ENCODE data around the gene FUT9. TPM values are rescaled to one million over a fixed set of nuclear protein-coding genes. Genes with fewer than 3 reads are reported as not detected.

FUT9 gene
- total RNA-seq, 1 experiment from 2014 or later = not detected

- no peaks in the 10 kb centered on the region for H3K9me3 ChIP-seq (ENCODE audit: control insufficient read depth, insufficient read depth, low read depth, low read length)
- no peak for TF ChIP-seq POLR2AphosphoS5 (IDR thresholded peaks at IDR 0.05; ENCODE audit: low read depth, low read length)
- TF ChIP-seq, protein P1, sequence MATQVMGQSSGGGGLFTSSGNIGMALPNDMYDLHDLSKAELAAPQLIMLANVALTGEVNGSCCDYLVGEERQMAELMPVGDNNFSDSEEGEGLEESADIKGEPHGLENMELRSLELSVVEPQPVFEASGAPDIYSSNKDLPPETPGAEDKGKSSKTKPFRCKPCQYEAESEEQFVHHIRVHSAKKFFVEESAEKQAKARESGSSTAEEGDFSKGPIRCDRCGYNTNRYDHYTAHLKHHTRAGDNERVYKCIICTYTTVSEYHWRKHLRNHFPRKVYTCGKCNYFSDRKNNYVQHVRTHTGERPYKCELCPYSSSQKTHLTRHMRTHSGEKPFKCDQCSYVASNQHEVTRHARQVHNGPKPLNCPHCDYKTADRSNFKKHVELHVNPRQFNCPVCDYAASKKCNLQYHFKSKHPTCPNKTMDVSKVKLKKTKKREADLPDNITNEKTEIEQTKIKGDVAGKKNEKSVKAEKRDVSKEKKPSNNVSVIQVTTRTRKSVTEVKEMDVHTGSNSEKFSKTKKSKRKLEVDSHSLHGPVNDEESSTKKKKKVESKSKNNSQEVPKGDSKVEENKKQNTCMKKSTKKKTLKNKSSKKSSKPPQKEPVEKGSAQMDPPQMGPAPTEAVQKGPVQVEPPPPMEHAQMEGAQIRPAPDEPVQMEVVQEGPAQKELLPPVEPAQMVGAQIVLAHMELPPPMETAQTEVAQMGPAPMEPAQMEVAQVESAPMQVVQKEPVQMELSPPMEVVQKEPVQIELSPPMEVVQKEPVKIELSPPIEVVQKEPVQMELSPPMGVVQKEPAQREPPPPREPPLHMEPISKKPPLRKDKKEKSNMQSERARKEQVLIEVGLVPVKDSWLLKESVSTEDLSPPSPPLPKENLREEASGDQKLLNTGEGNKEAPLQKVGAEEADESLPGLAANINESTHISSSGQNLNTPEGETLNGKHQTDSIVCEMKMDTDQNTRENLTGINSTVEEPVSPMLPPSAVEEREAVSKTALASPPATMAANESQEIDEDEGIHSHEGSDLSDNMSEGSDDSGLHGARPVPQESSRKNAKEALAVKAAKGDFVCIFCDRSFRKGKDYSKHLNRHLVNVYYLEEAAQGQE (IDR thresholded peaks at IDR 0.05; ENCODE audit: insufficient read depth in 1 of 2, low read depth in 2 of 2, low read length in 1 of 2) = no peak
- TF ChIP-seq TCF7L2 (IDR thresholded peaks at IDR 0.05; ENCODE audit: low read depth, low read length) = no peak
- no peak for TF ChIP-seq SIN3A (IDR thresholded peaks at IDR 0.05; ENCODE audit: borderline replicate concordance, insufficient read depth, low read depth, low read length)
- TF ChIP-seq, protein P2, sequence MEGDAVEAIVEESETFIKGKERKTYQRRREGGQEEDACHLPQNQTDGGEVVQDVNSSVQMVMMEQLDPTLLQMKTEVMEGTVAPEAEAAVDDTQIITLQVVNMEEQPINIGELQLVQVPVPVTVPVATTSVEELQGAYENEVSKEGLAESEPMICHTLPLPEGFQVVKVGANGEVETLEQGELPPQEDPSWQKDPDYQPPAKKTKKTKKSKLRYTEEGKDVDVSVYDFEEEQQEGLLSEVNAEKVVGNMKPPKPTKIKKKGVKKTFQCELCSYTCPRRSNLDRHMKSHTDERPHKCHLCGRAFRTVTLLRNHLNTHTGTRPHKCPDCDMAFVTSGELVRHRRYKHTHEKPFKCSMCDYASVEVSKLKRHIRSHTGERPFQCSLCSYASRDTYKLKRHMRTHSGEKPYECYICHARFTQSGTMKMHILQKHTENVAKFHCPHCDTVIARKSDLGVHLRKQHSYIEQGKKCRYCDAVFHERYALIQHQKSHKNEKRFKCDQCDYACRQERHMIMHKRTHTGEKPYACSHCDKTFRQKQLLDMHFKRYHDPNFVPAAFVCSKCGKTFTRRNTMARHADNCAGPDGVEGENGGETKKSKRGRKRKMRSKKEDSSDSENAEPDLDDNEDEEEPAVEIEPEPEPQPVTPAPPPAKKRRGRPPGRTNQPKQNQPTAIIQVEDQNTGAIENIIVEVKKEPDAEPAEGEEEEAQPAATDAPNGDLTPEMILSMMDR (IDR thresholded peaks at IDR 0.05) = no peak
- CTCF ChIA-PET = no interaction called here
- no peak overlapping the region for H3K4me3 ChIP-seq (ENCODE audit: low read depth in 2 of 2, low read length in 2 of 2)
- POLR2A ChIA-PET = no interaction called here
- in situ Hi-C loops (cut with HindIII; ENCODE audit: low pct_unique_long_range_greater_than_20kb, low sequenced_read_pairs) (no loop called here), intact Hi-C loops (cut with micrococcal nuclease; ENCODE audit: unreplicated experiment) (no loop called here)
- DNase-seq (ENCODE audit: low read depth, low spot score) (no peak), ATAC-seq (no peak)
- H3K4me1 ChIP-seq (ENCODE audit: control insufficient read depth, insufficient read depth, low read length) = no peaks in the 10 kb centered on the region
- no peaks in the 10 kb centered on the region for H3K36me3 ChIP-seq (ENCODE audit: control insufficient read depth, insufficient read depth, low read length)
- BruUV-seq (replicated peaks) = no TSS peak
- no peaks in the 10 kb centered on the region; the same call in 1 of the 2 replicates for H3K27me3 ChIP-seq (ENCODE audit: control insufficient read depth, insufficient read depth, low read length)
- no peak overlapping the region for H3K27ac ChIP-seq (ENCODE audit: low read length)
Measured at GRCh38 chr6:96022225-96022624, 6.5 kb downstream of the FUT9 start.

- H3K9me3 ChIP-seq (ENCODE audit: control insufficient read depth, insufficient read depth, low read depth, low read length) = no peaks in the 10 kb centered on the region
- in situ Hi-C loops (cut with HindIII; ENCODE audit: low pct_unique_long_range_greater_than_20kb, low sequenced_read_pairs) = no loop called here
- H3K4me3 ChIP-seq (ENCODE audit: low read depth in 2 of 2, low read length in 2 of 2) = no peak overlapping the region
- BruUV-seq (replicated peaks) = no TSS peak
- no peak overlapping the region for H3K27ac ChIP-seq (ENCODE audit: low read length)
- intact Hi-C loops (cut with micrococcal nuclease; ENCODE audit: unreplicated experiment) = no loop called here
- ChIA-PET POLR2A (no interaction called here), CTCF (no interaction called here)
- no peaks in the 10 kb centered on the region for H3K4me1 ChIP-seq (ENCODE audit: control insufficient read depth, insufficient read depth, low read length)
- H3K36me3 ChIP-seq (ENCODE audit: control insufficient read depth, insufficient read depth, low read length) = no peaks in the 10 kb centered on the region
- no peaks in the 10 kb centered on the region for H3K27me3 ChIP-seq (ENCODE audit: control insufficient read depth, insufficient read depth, low read length)
- no peak for ATAC-seq
- DNase-seq (ENCODE audit: low read depth, low spot score) = no peak
- TF ChIP-seq POLR2AphosphoS5 (IDR thresholded peaks at IDR 0.05; ENCODE audit: low read depth, low read length) (no peak), SIN3A (IDR thresholded peaks at IDR 0.05; ENCODE audit: borderline replicate concordance, insufficient read depth, low read depth, low read length) (no peak)
- TF ChIP-seq, protein P2 (IDR thresholded peaks at IDR 0.05) = no peak
Measured at GRCh38 chr6:96032661-96033060, 16.9 kb downstream of the FUT9 start.

Data from Panc1 (cell line).